ENCODE data around the gene TTC8.

The TTC8 gene

GRCh38 chr14:88792473-88793258 lies 31.8 kb upstream of the TTC8 start, which contains the start of gene EML5:
EML5 (minus strand) TSS chr14:88792953; CDS start chr14:88792503, 450 bp downstream.
- no peaks in the 10 kb centered on the region for H3K27me3 ChIP-seq (replicated peaks; ENCODE audit: insufficient read depth, low read length)
- TF ChIP-seq, protein P1, sequence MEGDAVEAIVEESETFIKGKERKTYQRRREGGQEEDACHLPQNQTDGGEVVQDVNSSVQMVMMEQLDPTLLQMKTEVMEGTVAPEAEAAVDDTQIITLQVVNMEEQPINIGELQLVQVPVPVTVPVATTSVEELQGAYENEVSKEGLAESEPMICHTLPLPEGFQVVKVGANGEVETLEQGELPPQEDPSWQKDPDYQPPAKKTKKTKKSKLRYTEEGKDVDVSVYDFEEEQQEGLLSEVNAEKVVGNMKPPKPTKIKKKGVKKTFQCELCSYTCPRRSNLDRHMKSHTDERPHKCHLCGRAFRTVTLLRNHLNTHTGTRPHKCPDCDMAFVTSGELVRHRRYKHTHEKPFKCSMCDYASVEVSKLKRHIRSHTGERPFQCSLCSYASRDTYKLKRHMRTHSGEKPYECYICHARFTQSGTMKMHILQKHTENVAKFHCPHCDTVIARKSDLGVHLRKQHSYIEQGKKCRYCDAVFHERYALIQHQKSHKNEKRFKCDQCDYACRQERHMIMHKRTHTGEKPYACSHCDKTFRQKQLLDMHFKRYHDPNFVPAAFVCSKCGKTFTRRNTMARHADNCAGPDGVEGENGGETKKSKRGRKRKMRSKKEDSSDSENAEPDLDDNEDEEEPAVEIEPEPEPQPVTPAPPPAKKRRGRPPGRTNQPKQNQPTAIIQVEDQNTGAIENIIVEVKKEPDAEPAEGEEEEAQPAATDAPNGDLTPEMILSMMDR (IDR thresholded peaks at IDR 0.05; ENCODE audit: low read length), result no peak
- TF ChIP-seq EZH2phosphoT487 (IDR thresholded peaks at IDR 0.05; ENCODE audit: low read length) (no peak), EZH2 (optimal IDR thresholded peaks at IDR 0.05; ENCODE audit: low read depth, low read length) (no peak)
- no peaks in the 10 kb centered on the region for H3K4me1 ChIP-seq (ENCODE audit: low read length)
- DNase-seq, result peak; percentile 81
- H4K20me1 ChIP-seq (ENCODE audit: insufficient read depth, low read length), result no peaks in the 10 kb centered on the region
- H3K27ac ChIP-seq (ENCODE audit: low read length), result peak within 1 kb of the TSS; percentile 57; the same call in 1 of the 2 replicates
- no peaks in the 10 kb centered on the region for H3K79me2 ChIP-seq (ENCODE audit: low read length)
- no peaks in the 10 kb centered on the region for H3K9me3 ChIP-seq (replicated peaks; ENCODE audit: insufficient read depth, low read length)
- peak within 1 kb of the TSS; percentile 85 for H2AFZ ChIP-seq (ENCODE audit: low read length)
- no peaks in the 10 kb centered on the region for H3K9me2 ChIP-seq (replicated peaks; ENCODE audit: insufficient read depth, low read length)
- H3K4me2 ChIP-seq (ENCODE audit: low read depth, low read length), result peak within 1 kb of the TSS; percentile 74
- no peaks in the 10 kb centered on the region for H3F3A ChIP-seq (ENCODE audit: insufficient read depth, low read length)
- peak within 1 kb of the TSS; percentile 70 for H3K4me3 ChIP-seq (ENCODE audit: low read length)
- peak within 1 kb of the TSS; percentile 66; the same call in 1 of the 2 replicates for H3K9ac ChIP-seq (ENCODE audit: low read length)
- no peaks in the 10 kb centered on the region for H3K36me3 ChIP-seq (replicated peaks; ENCODE audit: insufficient read depth, low read length)

- no peak for TF ChIP-seq EZH2phosphoT487 (IDR thresholded peaks at IDR 0.05; ENCODE audit: low read length)
- TF ChIP-seq EZH2 (optimal IDR thresholded peaks at IDR 0.05; ENCODE audit: low read depth, low read length), result no peak
- TF ChIP-seq, protein P1 (IDR thresholded peaks at IDR 0.05; ENCODE audit: low read length), result no peak
- DNase-seq, result no peak
- peak overlapping the region; percentile 60 for H3K4me2 ChIP-seq (ENCODE audit: low read depth, low read length)
- H3F3A ChIP-seq (ENCODE audit: insufficient read depth, low read length), result no peaks in the 10 kb centered on the region
- H3K36me3 ChIP-seq (replicated peaks; ENCODE audit: insufficient read depth, low read length), result no peaks in the 10 kb centered on the region
- peak overlapping the region; percentile 60 for H3K4me3 ChIP-seq (ENCODE audit: low read length)
- peak overlapping the region; percentile 85 for H2AFZ ChIP-seq (ENCODE audit: low read length)
- H3K27me3 ChIP-seq (replicated peaks; ENCODE audit: insufficient read depth, low read length), result no peaks in the 10 kb centered on the region
- no peaks in the 10 kb centered on the region for H3K79me2 ChIP-seq (ENCODE audit: low read length)
- H4K20me1 ChIP-seq (ENCODE audit: insufficient read depth, low read length), result no peaks in the 10 kb centered on the region
- H3K9me3 ChIP-seq (replicated peaks; ENCODE audit: insufficient read depth, low read length), result no peaks in the 10 kb centered on the region
- H3K4me1 ChIP-seq (ENCODE audit: low read length), result no peaks in the 10 kb centered on the region
- no peak overlapping the region for H3K27ac ChIP-seq (ENCODE audit: low read length)
- H3K9ac ChIP-seq (ENCODE audit: low read length), result peak overlapping the region; percentile 38; the same call in 1 of the 2 replicates
- no peaks in the 10 kb centered on the region for H3K9me2 ChIP-seq (replicated peaks; ENCODE audit: insufficient read depth, low read length)
These were observed 31.2 kb upstream of the TTC8 start for GRCh38 chr14:88793259-88793625.

DNA sequence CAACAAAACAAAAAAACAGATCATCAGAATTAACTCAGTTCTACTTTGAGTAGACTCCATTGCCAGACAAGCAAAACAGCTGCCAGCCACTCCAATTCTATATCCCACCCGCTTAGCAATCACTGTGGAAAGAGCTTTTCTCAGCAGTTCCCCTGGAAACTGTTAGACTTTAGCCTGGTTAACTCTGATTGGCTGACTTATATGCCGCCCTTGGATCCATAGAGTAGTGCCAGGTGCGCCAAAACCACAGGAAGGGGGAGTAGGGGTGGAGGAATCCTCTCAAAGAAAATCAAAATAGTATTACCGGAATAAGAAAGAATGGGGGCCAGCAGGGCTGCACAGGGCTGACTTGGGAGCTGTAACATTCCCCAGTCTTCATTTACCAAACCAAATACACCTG lies 26.3 kb upstream of the TTC8 start:
- no peak overlapping the region for H3K4me2 ChIP-seq (ENCODE audit: low read depth, low read length)
- no peaks in the 10 kb centered on the region for H3K27me3 ChIP-seq (replicated peaks; ENCODE audit: insufficient read depth, low read length)
- H3K9ac ChIP-seq (ENCODE audit: low read length), result no peak overlapping the region
- DNase-seq, result no peak
- no peaks in the 10 kb centered on the region for H3F3A ChIP-seq (ENCODE audit: insufficient read depth, low read length)
- H3K9me3 ChIP-seq (replicated peaks; ENCODE audit: insufficient read depth, low read length), result no peaks in the 10 kb centered on the region
- no peak overlapping the region for H3K4me3 ChIP-seq (ENCODE audit: low read length)
- H3K9me2 ChIP-seq (replicated peaks; ENCODE audit: insufficient read depth, low read length), result no peaks in the 10 kb centered on the region
- H3K36me3 ChIP-seq (replicated peaks; ENCODE audit: insufficient read depth, low read length), result no peaks in the 10 kb centered on the region
- H4K20me1 ChIP-seq (ENCODE audit: insufficient read depth, low read length), result no peaks in the 10 kb centered on the region
- H3K79me2 ChIP-seq (ENCODE audit: low read length), result no peaks in the 10 kb centered on the region
- no peak overlapping the region for H2AFZ ChIP-seq (ENCODE audit: low read length)
- H3K27ac ChIP-seq (ENCODE audit: low read length), result no peak overlapping the region
- TF ChIP-seq EZH2 (optimal IDR thresholded peaks at IDR 0.05; ENCODE audit: low read depth, low read length) (no peak), EZH2phosphoT487 (IDR thresholded peaks at IDR 0.05; ENCODE audit: low read length) (no peak)
- TF ChIP-seq, protein P1 (IDR thresholded peaks at IDR 0.05; ENCODE audit: low read length), result no peak
- no peaks in the 10 kb centered on the region for H3K4me1 ChIP-seq (ENCODE audit: low read length)

Data from MM.1S (cell line).